WTC11 (cell line): ENCODE measurements around the gene CPNE2.

Experiments
- ATF1 ChIP-seq: sonication (generic); formaldehyde crosslinking; IDR thresholded peaks from 2 replicates; pipeline ENCODE4 v1.8.1; 2023; ENCODE audit warnings: mild to moderate bottlenecking, moderate library complexity, missing genetic modification reagents
- CREM ChIP-seq: sonication (generic); formaldehyde crosslinking; IDR thresholded peaks from 2 replicates; pipeline ENCODE4 v1.8.1; 2022; ENCODE audit warnings: mild to moderate bottlenecking, missing genetic modification reagents, moderate library complexity
- SMAD3 ChIP-seq: sonication (generic); formaldehyde crosslinking; IDR thresholded peaks from 2 replicates; pipeline ENCODE4 v1.8.0; 2022; ENCODE audit warnings: missing genetic modification reagents, mild to moderate bottlenecking, borderline replicate concordance
- TF ChIP-seq, protein P1 (sequence below): fragments of 200-600 bp; IDR thresholded peaks from 2 replicates; pipeline ENCODE4 v1.8.0; 2022; ENCODE audit warnings: antibody characterized with exemption
- TF ChIP-seq, protein P2 (sequence below): sonication (generic); formaldehyde crosslinking; IDR thresholded peaks from 2 replicates; pipeline ENCODE4 v1.8.1; 2022; ENCODE audit warnings: missing genetic modification reagents, borderline replicate concordance
- TF ChIP-seq, protein P3 (sequence below): sonication (generic); formaldehyde crosslinking; IDR thresholded peaks from 2 replicates; pipeline ENCODE4 v1.8.0; 2022; ENCODE audit warnings: mild to moderate bottlenecking, missing genetic modification reagents
- TF ChIP-seq, protein P4 (sequence below): sonication (generic); formaldehyde crosslinking; IDR thresholded peaks from 2 replicates; pipeline ENCODE4 v1.8.0; 2022; ENCODE audit warnings: mild to moderate bottlenecking, missing genetic modification reagents

DNA sequence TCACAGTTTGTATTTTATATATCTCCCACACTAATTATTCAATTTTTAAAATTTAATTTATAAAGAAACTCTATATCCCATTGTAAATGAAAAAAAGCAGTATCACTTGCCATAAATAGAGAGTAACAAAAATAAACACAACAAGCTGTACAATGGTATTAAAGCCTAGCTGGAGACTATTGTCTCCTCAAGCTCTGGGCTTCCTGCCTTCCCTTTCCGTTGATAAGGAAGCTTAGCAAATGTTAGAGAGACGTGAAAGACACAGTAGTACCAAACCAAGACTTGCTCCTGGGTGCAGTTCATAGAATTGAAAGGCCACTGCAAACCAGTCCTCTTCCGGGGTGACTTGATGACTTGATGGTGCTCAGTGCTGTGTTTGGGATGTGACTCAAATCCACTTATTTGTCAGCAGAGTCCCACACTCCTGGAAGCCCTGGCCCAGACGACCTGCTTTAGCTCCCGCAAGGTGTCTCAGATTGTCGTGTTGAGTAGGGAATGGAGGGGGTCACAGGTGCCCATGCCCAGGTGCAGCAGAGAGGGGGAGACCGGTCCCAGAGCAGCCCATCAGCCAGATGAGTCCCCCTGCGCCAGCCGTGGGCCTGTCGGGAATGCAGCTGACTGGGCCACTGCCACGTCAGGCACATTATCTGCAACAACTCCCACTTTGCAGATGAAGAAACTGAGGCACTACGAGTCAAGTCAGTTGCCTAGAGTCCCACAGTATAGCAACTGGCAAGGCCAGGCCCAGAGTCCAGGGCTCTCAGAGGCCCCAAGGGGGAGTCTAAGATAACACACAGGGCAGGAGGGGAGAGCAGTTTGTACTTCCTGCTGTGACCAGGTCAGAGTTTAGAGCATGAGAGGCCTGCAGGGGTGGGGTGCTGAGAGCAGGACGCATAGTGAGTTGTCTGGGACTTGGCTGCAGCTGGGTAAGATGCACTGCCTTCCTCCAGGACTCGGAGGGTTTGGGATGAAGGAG, 53.0 kb downstream of the CPNE2 start:
- TF ChIP-seq, protein P1, sequence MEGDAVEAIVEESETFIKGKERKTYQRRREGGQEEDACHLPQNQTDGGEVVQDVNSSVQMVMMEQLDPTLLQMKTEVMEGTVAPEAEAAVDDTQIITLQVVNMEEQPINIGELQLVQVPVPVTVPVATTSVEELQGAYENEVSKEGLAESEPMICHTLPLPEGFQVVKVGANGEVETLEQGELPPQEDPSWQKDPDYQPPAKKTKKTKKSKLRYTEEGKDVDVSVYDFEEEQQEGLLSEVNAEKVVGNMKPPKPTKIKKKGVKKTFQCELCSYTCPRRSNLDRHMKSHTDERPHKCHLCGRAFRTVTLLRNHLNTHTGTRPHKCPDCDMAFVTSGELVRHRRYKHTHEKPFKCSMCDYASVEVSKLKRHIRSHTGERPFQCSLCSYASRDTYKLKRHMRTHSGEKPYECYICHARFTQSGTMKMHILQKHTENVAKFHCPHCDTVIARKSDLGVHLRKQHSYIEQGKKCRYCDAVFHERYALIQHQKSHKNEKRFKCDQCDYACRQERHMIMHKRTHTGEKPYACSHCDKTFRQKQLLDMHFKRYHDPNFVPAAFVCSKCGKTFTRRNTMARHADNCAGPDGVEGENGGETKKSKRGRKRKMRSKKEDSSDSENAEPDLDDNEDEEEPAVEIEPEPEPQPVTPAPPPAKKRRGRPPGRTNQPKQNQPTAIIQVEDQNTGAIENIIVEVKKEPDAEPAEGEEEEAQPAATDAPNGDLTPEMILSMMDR = no peak
- TF ChIP-seq, protein P2, sequence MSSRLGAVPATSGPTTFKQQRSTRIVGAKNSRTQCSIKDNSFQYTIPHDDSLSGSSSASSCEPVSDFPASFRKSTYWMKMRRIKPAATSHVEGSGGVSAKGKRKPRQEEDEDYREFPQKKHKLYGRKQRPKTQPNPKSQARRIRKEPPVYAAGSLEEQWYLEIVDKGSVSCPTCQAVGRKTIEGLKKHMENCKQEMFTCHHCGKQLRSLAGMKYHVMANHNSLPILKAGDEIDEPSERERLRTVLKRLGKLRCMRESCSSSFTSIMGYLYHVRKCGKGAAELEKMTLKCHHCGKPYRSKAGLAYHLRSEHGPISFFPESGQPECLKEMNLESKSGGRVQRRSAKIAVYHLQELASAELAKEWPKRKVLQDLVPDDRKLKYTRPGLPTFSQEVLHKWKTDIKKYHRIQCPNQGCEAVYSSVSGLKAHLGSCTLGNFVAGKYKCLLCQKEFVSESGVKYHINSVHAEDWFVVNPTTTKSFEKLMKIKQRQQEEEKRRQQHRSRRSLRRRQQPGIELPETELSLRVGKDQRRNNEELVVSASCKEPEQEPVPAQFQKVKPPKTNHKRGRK = no peak
- TF ChIP-seq SMAD3 (CRISPR knock-in tag) = no peak
- TF ChIP-seq CREM (CRISPR knock-in tag) = no peak
- no peak for TF ChIP-seq ATF1 (CRISPR knock-in tag)
- TF ChIP-seq, protein P3, sequence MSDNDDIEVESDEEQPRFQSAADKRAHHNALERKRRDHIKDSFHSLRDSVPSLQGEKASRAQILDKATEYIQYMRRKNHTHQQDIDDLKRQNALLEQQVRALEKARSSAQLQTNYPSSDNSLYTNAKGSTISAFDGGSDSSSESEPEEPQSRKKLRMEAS (CRISPR knock-in tag) = no peak
- TF ChIP-seq, protein P4, sequence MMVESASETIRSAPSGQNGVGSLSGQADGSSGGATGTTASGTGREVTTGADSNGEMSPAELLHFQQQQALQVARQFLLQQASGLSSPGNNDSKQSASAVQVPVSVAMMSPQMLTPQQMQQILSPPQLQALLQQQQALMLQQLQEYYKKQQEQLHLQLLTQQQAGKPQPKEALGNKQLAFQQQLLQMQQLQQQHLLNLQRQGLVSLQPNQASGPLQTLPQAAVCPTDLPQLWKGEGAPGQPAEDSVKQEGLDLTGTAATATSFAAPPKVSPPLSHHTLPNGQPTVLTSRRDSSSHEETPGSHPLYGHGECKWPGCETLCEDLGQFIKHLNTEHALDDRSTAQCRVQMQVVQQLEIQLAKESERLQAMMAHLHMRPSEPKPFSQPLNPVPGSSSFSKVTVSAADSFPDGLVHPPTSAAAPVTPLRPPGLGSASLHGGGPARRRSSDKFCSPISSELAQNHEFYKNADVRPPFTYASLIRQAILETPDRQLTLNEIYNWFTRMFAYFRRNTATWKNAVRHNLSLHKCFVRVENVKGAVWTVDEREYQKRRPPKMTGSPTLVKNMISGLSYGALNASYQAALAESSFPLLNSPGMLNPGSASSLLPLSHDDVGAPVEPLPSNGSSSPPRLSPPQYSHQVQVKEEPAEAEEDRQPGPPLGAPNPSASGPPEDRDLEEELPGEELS = no peak
